CD14-positive monocyte (primary cell): ENCODE measurements around the gene MKRN2OS. TPM values are rescaled to one million over a fixed set of nuclear protein-coding genes. Genes with fewer than 3 reads are reported as not detected.

Source experiments
- DNase-seq, 3 donors: peaks; one replicate each; pipeline ENCODE4 v3.0.0-alpha.2; 2011 to 2022
- H2AFZ ChIP-seq: 2 replicates; pipeline ENCODE4 v1.6.0; 2012; ENCODE audit warnings: mild to moderate bottlenecking, low read depth, low read length, inconsistent platforms; ENCODE audit not compliant: insufficient read depth, poor library complexity, severe bottlenecking
- H3K27ac ChIP-seq, 2 donors: 1 replicate in 1 of 2; 2 replicates in 1 of 2; pipeline ENCODE4 v1.5.1; 2012 to 2013; ENCODE audit warnings: low read length in 2 of 2, control low read depth in 1 of 2, inconsistent platforms in 1 of 2, low read depth in 1 of 2, mild to moderate bottlenecking in 1 of 2
- H3K27me3 ChIP-seq, 2 donors: one replicate each; pipeline versions ENCODE4 v1.6.0 to v1.6.1; 2011 to 2013; ENCODE audit warnings: low read length in 2 of 2; ENCODE audit not compliant: control insufficient read depth in 2 of 2, insufficient read depth in 2 of 2
- H3K36me3 ChIP-seq, 2 donors: replicated peaks in 1 of 2; 1 replicate in 1 of 2; 2 replicates in 1 of 2; pipeline versions ENCODE4 v1.5.1 to v1.6.1; 2012 to 2013; ENCODE audit warnings: low read length in 2 of 2, control low read depth in 1 of 2, inconsistent platforms in 1 of 2, mild to moderate bottlenecking in 1 of 2; ENCODE audit not compliant: insufficient read depth in 2 of 2, control insufficient read depth in 1 of 2
- H3K4me1 ChIP-seq, 2 donors: 1 replicate in 1 of 2; 2 replicates in 1 of 2; pipeline versions ENCODE4 v1.5.1 to v1.6.1; 2012 to 2013; ENCODE audit warnings: low read length in 2 of 2, control low read depth in 1 of 2, inconsistent platforms in 1 of 2, mild to moderate bottlenecking in 1 of 2, moderate library complexity in 1 of 2; ENCODE audit not compliant: insufficient read depth in 2 of 2, control insufficient read depth in 1 of 2
- H3K4me2 ChIP-seq: replicated peaks from 2 replicates; pipeline ENCODE3; 2012; ENCODE audit warnings: low read length, moderate library complexity, mild to moderate bottlenecking; ENCODE audit not compliant: poor library complexity, severe bottlenecking; ENCODE audit errors: extremely low read depth
- H3K4me3 ChIP-seq, 3 experiments: fragments of 200-600 bp in 1 of 3; sonication (generic) in 1 of 3; replicated peaks in 1 of 3; 1 replicate in 2 of 3; 2 replicates in 1 of 3; pipeline ENCODE4 v1.5.1; 2011 to 2013; ENCODE audit warnings: low read length in 3 of 3, mild to moderate bottlenecking in 3 of 3, control low read depth in 2 of 3, low read depth in 2 of 3, inconsistent platforms in 1 of 3, moderate library complexity in 1 of 3
- H3K79me2 ChIP-seq: 2 replicates; pipeline ENCODE4 v1.6.0; 2012; ENCODE audit warnings: mild to moderate bottlenecking, control low read depth, inconsistent platforms, low read length, moderate library complexity; ENCODE audit not compliant: insufficient read depth
- H3K9ac ChIP-seq: 2 replicates; pipeline ENCODE4 v1.6.0; 2017; ENCODE audit warnings: low read length, mild to moderate bottlenecking; ENCODE audit not compliant: insufficient read depth, poor library complexity, severe bottlenecking
- H3K9me3 ChIP-seq, 2 donors: replicated peaks in 1 of 2; 1 replicate in 1 of 2; 2 replicates in 1 of 2; pipeline versions ENCODE4 v1.5.1 to v1.6.1; 2012 to 2013; ENCODE audit warnings: low read length in 2 of 2, control low read depth in 1 of 2; ENCODE audit not compliant: control insufficient read depth in 1 of 2, insufficient read depth in 1 of 2
- H4K20me1 ChIP-seq: 2 replicates; pipeline ENCODE4 v1.6.0; 2012; ENCODE audit warnings: mild to moderate bottlenecking, low read length, control low read depth, moderate library complexity; ENCODE audit not compliant: insufficient read depth
- H3K27ac Mint-ChIP-seq, 7 donors: one replicate each; pipeline ENCODE4 v1.8.0; 2020; ENCODE audit warnings: mild to moderate bottlenecking in 7 of 7, mixed read lengths in 7 of 7, moderate library complexity in 6 of 7, inconsistent platforms in 2 of 7
- H3K27me3 Mint-ChIP-seq, 3 donors: one replicate each; pipeline ENCODE4 v1.8.0; 2021 to 2022; ENCODE audit warnings: low read depth in 3 of 3, mild to moderate bottlenecking in 3 of 3, mixed read lengths in 3 of 3, moderate library complexity in 3 of 3, inconsistent platforms in 1 of 3
- H3K36me3 Mint-ChIP-seq, 2 donors: one replicate each; pipeline ENCODE4 v1.8.0; 2020; ENCODE audit warnings: mixed read lengths in 2 of 2, inconsistent platforms in 1 of 2, mild to moderate bottlenecking in 1 of 2
- H3K4me1 Mint-ChIP-seq: one replicate; pipeline ENCODE4 v1.8.0; 2020; ENCODE audit warnings: mild to moderate bottlenecking, mixed read lengths
- H3K4me3 Mint-ChIP-seq, 2 donors: one replicate each; pipeline ENCODE4 v1.8.0; 2020; ENCODE audit warnings: mild to moderate bottlenecking in 2 of 2, mixed read lengths in 2 of 2, moderate library complexity in 1 of 2
- H3K9me3 Mint-ChIP-seq, 7 donors: one replicate each; pipeline ENCODE4 v1.8.0; 2020 to 2022; ENCODE audit warnings: mixed read lengths in 7 of 7, mild to moderate bottlenecking in 6 of 7, moderate library complexity in 6 of 7, inconsistent platforms in 2 of 7
- CTCF ChIP-seq: fragments of 200-600 bp; IDR thresholded peaks from one replicate; pipeline ENCODE4 v1.8.0; 2022; ENCODE audit warnings: antibody characterized with exemption, mild to moderate bottlenecking
- WGBS: methylation state at CpG from one replicate; pipeline ENCODE4 v1.1.5; 2013; ENCODE audit warnings: missing lambda C conversion rate; ENCODE audit not compliant: insufficient coverage; 5-methylcytosine and 5-hydroxymethylcytosine counted together
- intact Hi-C, 2 donors: fragments of 100-400 bp; cut with micrococcal nuclease; formaldehyde crosslinking; loops; one replicate each; pipeline versions ENCODE4 v1.15.0 to v1.15.1; 2023
- polyA plus RNA-seq, 3 donors: library from polyadenylated mRNA; depleted of rRNA in 1 of 3; unstranded in 2 of 3; stranded (reverse) in 1 of 3; fragments of 300-500 nt in 2 of 3; fragments of >200 nt in 1 of 3; fragmentation: Illumina TruSeq in 2 of 3; gene quantifications; 1 replicate in 2 of 3; 2 replicates in 1 of 3; pipeline ENCODE4 v1.2.3, GENCODE V29; 2012 to 2021

The MKRN2OS gene
- polyA plus RNA-seq, 3 donors: not detected

- H3K9me3 ChIP-seq: no peaks in the 10 kb centered on the region
- H3K36me3 Mint-ChIP-seq: peaks cover 40 to 41% of the 10 kb centered on the region in 2 donors
- H3K9me3 Mint-ChIP-seq: peaks cover 0 to 1% (median 0%) of the 10 kb centered on the region in 7 donors
- no peak overlapping the region for H3K9ac ChIP-seq
- intact Hi-C loops: no loop called here
- no peak for TF ChIP-seq CTCF
- no peaks in the 10 kb centered on the region for H3K79me2 ChIP-seq
- H3K27me3 Mint-ChIP-seq: no peaks in the 10 kb centered on the region
- no peak for DNase-seq
- no peak overlapping the region for H2AFZ ChIP-seq
- no peak overlapping the region for H3K4me3 Mint-ChIP-seq
- no peak overlapping the region for H3K27ac Mint-ChIP-seq
- H3K27ac ChIP-seq: no peak overlapping the region
- no peaks in the 10 kb centered on the region for H3K4me1 Mint-ChIP-seq
- no peak overlapping the region for H3K4me2 ChIP-seq
- H3K4me3 ChIP-seq: no peak overlapping the region
- no peaks in the 10 kb centered on the region for H4K20me1 ChIP-seq
- H3K4me1 ChIP-seq: no peaks in the 10 kb centered on the region
- no CpG with 5 or more reads among the region's 4 CpGs for WGBS
- H3K36me3 ChIP-seq: peaks cover 0 to 41% of the 10 kb centered on the region in 2 donors
- H3K27me3 ChIP-seq: no peaks in the 10 kb centered on the region
Observed at GRCh38 chr3:12512534-12513118, 32.7 kb downstream of the MKRN2OS start.

- Histone ChIP-seq H3K79me2 (no peaks in the 10 kb centered on the region), H3K4me2 (no peak overlapping the region), H3K4me1 (no peaks in the 10 kb centered on the region), H4K20me1 (no peaks in the 10 kb centered on the region), H3K9me3 (no peaks in the 10 kb centered on the region), H3K27ac (no peak overlapping the region), H3K4me3 (no peak overlapping the region), H3K9ac (no peak overlapping the region), H3K27me3 (no peaks in the 10 kb centered on the region), H3K36me3 (peaks cover 3 to 61% of the 10 kb centered on the region in 2 donors), H2AFZ (no peak overlapping the region)
- peaks cover 0 to 1% (median 0%) of the 10 kb centered on the region in 7 donors for H3K9me3 Mint-ChIP-seq
- H3K4me3 Mint-ChIP-seq: no peak overlapping the region
- intact Hi-C loops: no loop called here
- TF ChIP-seq CTCF: no peak
- no CpG with 5 or more reads among the region's 3 CpGs for WGBS
- DNase-seq: no peak
- no peaks in the 10 kb centered on the region for H3K27me3 Mint-ChIP-seq
- peaks cover 47 to 49% of the 10 kb centered on the region in 2 donors for H3K36me3 Mint-ChIP-seq
- peak overlapping the region in 1 of 7 donors; percentile 63 for H3K27ac Mint-ChIP-seq
- no peaks in the 10 kb centered on the region for H3K4me1 Mint-ChIP-seq
Observed at GRCh38 chr3:12509466-12509865, 35.8 kb downstream of the MKRN2OS start.
